ENCODE results near the gene PDE6A. TPM values are rescaled to one million over a fixed set of nuclear protein-coding genes. Genes with fewer than 3 reads are reported as not detected.
A peak's percentile ranks its signal among the peaks of the same experiment; 100 is the strongest.

Gene PDE6A
- total and polyA plus RNA-seq, 2 donors (not counting 3 experiments of a cell fraction or from before 2014, with no cell fraction given) = not detected

GRCh38 chr5:149895416-149896345 lies 48.9 kb downstream of the PDE6A start:
- ChIA-PET CTCF (interaction anchor here (0.7 to 2.7 kb wide), 6 partner anchors 14 to 95 kb away, joined by 3 to 8 read pairs (median 6); no protein-coding TSS in a partner anchor), POLR2A (interaction anchor here (0.6 kb wide), 2 partner anchors 10 to 1497 kb away, joined by 3 to 5 read pairs; no protein-coding TSS in a partner anchor)
- dilution Hi-C loops (cut with MboI; ENCODE audit: extremely low pct_ligation_motif_present, low sequenced_read_pairs) (no loop called here), intact Hi-C loops (cut with micrococcal nuclease) (no loop called here)
- no TSS peak for BruUV-seq (replicated peaks)
- Histone ChIP-seq H3K4me2 (ENCODE audit: insufficient read depth, low read length) (no peak overlapping the region), H4K20me1 (replicated peaks; ENCODE audit: control insufficient read depth, extremely low read depth, insufficient read depth, low read length) (no peaks in the 10 kb centered on the region), H3K9ac (replicated peaks; ENCODE audit: extremely low read depth, insufficient read depth, low read length) (no peak overlapping the region), H3K27me3 (ENCODE audit: control insufficient read depth in 2 of 2, insufficient read depth in 2 of 2, low read length in 2 of 2) (no peaks in the 10 kb centered on the region), H3K4me3 (replicated peaks in 1 of 3; ENCODE audit: insufficient read depth in 1 of 3, low read depth in 1 of 3, low read length in 3 of 3) (no peak overlapping the region), H3K4me1 (ENCODE audit: control insufficient read depth, extremely low read depth, insufficient read depth, low read length) (peaks cover 9% of the 10 kb centered on the region), H2AFZ (ENCODE audit: low read depth, low read length) (peak overlapping the region; percentile 26), H3K9me3 (replicated peaks; ENCODE audit: control insufficient read depth, insufficient read depth, low read length) (no peaks in the 10 kb centered on the region), H3K36me3 (ENCODE audit: control insufficient read depth in 2 of 2, extremely low read depth in 1 of 2, insufficient read depth in 2 of 2, low read length in 2 of 2) (no peaks in the 10 kb centered on the region), H3K79me2 (ENCODE audit: control insufficient read depth, insufficient read depth, low read length) (no peaks in the 10 kb centered on the region), H3K9me1 (replicated peaks; ENCODE audit: control insufficient read depth, extremely low read depth, insufficient read depth, low read length) (no peaks in the 10 kb centered on the region), H3K27ac (ENCODE audit: insufficient read depth, low read depth, low read length) (no peak overlapping the region)
- FAIRE-seq (peak; percentile 79), DNase-seq (ENCODE audit: low read depth, low spot score) (no peak)
- no peak for TF ChIP-seq MAX (IDR thresholded peaks at IDR 0.05; ENCODE audit: insufficient read depth, insufficient read length)
- peak; percentile 88 for TF ChIP-seq FOS (IDR thresholded peaks at IDR 0.05; ENCODE audit: borderline replicate concordance, insufficient read depth, low read length)
- TF ChIP-seq JUN (IDR thresholded peaks at IDR 0.05; ENCODE audit: borderline replicate concordance, insufficient read depth, insufficient read length, low read depth) = peak; percentile 27

- H2AFZ ChIP-seq (ENCODE audit: low read depth, low read length) = no peak overlapping the region
- POLR2A ChIA-PET = no interaction called here
- no peak overlapping the region for H3K4me3 ChIP-seq (replicated peaks in 1 of 3; ENCODE audit: insufficient read depth in 1 of 3, low read depth in 1 of 3, low read length in 3 of 3)
- H3K9ac ChIP-seq (replicated peaks; ENCODE audit: extremely low read depth, insufficient read depth, low read length) = no peak overlapping the region
- dilution Hi-C loops (cut with MboI; ENCODE audit: extremely low pct_ligation_motif_present, low sequenced_read_pairs) = no loop called here
- no peak overlapping the region for H3K27ac ChIP-seq (ENCODE audit: insufficient read depth, low read depth, low read length)
- no peaks in the 10 kb centered on the region for H3K9me3 ChIP-seq (replicated peaks; ENCODE audit: control insufficient read depth, insufficient read depth, low read length)
- CTCF ChIA-PET = interaction anchor here (0.7 to 1.0 kb wide), 3 partner anchors 41 to 96 kb away, joined by 3 to 4 read pairs (median 3); no protein-coding TSS in a partner anchor
- H3K9me1 ChIP-seq (replicated peaks; ENCODE audit: control insufficient read depth, extremely low read depth, insufficient read depth, low read length) = no peaks in the 10 kb centered on the region
- FAIRE-seq (no peak), DNase-seq (ENCODE audit: low read depth, low spot score) (no peak)
- no TSS peak for BruUV-seq (replicated peaks)
- intact Hi-C loops (cut with micrococcal nuclease) = no loop called here
- no peaks in the 10 kb centered on the region for H3K36me3 ChIP-seq (ENCODE audit: control insufficient read depth in 2 of 2, extremely low read depth in 1 of 2, insufficient read depth in 2 of 2, low read length in 2 of 2)
- H4K20me1 ChIP-seq (replicated peaks; ENCODE audit: control insufficient read depth, extremely low read depth, insufficient read depth, low read length) = no peaks in the 10 kb centered on the region
- no peak overlapping the region for H3K4me2 ChIP-seq (ENCODE audit: insufficient read depth, low read length)
- TF ChIP-seq GATA2 (IDR thresholded peaks at IDR 0.05; ENCODE audit: insufficient read depth, insufficient read length, low read depth, low read length) = no peak
- no peak for TF ChIP-seq CTCF (IDR thresholded peaks at IDR 0.05; ENCODE audit: extremely low read depth in 1 of 2, insufficient read depth in 1 of 2, low read depth in 1 of 2, low read length in 2 of 2)
- no peak for TF ChIP-seq MYC (IDR thresholded peaks at IDR 0.05; ENCODE audit: low read depth, low read length)
- TF ChIP-seq POLR2AphosphoS5 (IDR thresholded peaks at IDR 0.05; ENCODE audit: insufficient read depth, low read depth, low read length) = no peak
- no peak for TF ChIP-seq EZH2 (IDR thresholded peaks at IDR 0.05; ENCODE audit: borderline replicate concordance, low read depth, low read length, severe bottlenecking)
- TF ChIP-seq FOS (IDR thresholded peaks at IDR 0.05; ENCODE audit: borderline replicate concordance, insufficient read depth, low read length) = no peak
- TF ChIP-seq JUN (IDR thresholded peaks at IDR 0.05; ENCODE audit: borderline replicate concordance, insufficient read depth, insufficient read length, low read depth) = no peak
- no peaks in the 10 kb centered on the region for H3K79me2 ChIP-seq (ENCODE audit: control insufficient read depth, insufficient read depth, low read length)
- H3K4me1 ChIP-seq (ENCODE audit: control insufficient read depth, extremely low read depth, insufficient read depth, low read length) = peaks cover 9% of the 10 kb centered on the region
- no peaks in the 10 kb centered on the region for H3K27me3 ChIP-seq (ENCODE audit: control insufficient read depth in 2 of 2, insufficient read depth in 2 of 2, low read length in 2 of 2)
These were observed 50.4 kb downstream of the PDE6A start for GRCh38 chr5:149894237-149894636.
